Endothelial cell (in vitro differentiated cells): ENCODE measurements around the gene ZCWPW1. TPM values are rescaled to one million over a fixed set of nuclear protein-coding genes. Genes with fewer than 3 reads are reported as not detected.
A peak's percentile ranks its signal among the peaks of the same experiment; 100 is the strongest.

Experiments used
- DNase-seq: peaks from one replicate; pipeline ENCODE4 v3.0.0; 2021; ENCODE audit warnings: low spot score
- H3K27ac Mint-ChIP-seq: one replicate; pipeline ENCODE4 v1.8.0; 2021; ENCODE audit warnings: mixed read lengths, inconsistent platforms; ENCODE audit not compliant: unreplicated experiment
- H3K27me3 Mint-ChIP-seq: one replicate; pipeline ENCODE4 v1.8.0; 2021; ENCODE audit warnings: mild to moderate bottlenecking, moderate library complexity, mixed read lengths, inconsistent platforms; ENCODE audit not compliant: unreplicated experiment
- H3K36me3 Mint-ChIP-seq: one replicate; pipeline ENCODE4 v1.8.0; 2021; ENCODE audit warnings: mild to moderate bottlenecking, low read depth, mixed read lengths, inconsistent platforms; ENCODE audit not compliant: unreplicated experiment
- H3K4me1 Mint-ChIP-seq: one replicate; pipeline ENCODE4 v1.8.0; 2021; ENCODE audit warnings: mild to moderate bottlenecking, mixed read lengths, inconsistent platforms; ENCODE audit not compliant: unreplicated experiment
- H3K4me3 Mint-ChIP-seq: one replicate; pipeline ENCODE4 v1.8.0; 2021; ENCODE audit warnings: mild to moderate bottlenecking, mixed read lengths, inconsistent platforms; ENCODE audit not compliant: unreplicated experiment
- H3K9me3 Mint-ChIP-seq: one replicate; pipeline ENCODE4 v1.8.0; 2021; ENCODE audit warnings: mixed read lengths, inconsistent platforms; ENCODE audit not compliant: unreplicated experiment
- total RNA-seq: library from RNA; stranded (reverse); fragmentation: NEBNext Ultra II Directional; extraction: Animal tissue kit (Norgen Biotek cat#: 25700); gene quantifications from one replicate; pipeline ENCODE4 v1.2.1, GENCODE V29; 2021; ENCODE audit not compliant: unreplicated experiment
- TF ChIP-seq, protein P1 (sequence below): fragments of 200-600 bp; sonication (generic); IDR thresholded peaks from one replicate; pipeline ENCODE4 v1.5.0; 2021; ENCODE audit warnings: antibody characterized with exemption; ENCODE audit not compliant: unreplicated experiment

Gene ZCWPW1
- total RNA-seq, 1 donor from 2014 or later = 2.2 TPM

DNA sequence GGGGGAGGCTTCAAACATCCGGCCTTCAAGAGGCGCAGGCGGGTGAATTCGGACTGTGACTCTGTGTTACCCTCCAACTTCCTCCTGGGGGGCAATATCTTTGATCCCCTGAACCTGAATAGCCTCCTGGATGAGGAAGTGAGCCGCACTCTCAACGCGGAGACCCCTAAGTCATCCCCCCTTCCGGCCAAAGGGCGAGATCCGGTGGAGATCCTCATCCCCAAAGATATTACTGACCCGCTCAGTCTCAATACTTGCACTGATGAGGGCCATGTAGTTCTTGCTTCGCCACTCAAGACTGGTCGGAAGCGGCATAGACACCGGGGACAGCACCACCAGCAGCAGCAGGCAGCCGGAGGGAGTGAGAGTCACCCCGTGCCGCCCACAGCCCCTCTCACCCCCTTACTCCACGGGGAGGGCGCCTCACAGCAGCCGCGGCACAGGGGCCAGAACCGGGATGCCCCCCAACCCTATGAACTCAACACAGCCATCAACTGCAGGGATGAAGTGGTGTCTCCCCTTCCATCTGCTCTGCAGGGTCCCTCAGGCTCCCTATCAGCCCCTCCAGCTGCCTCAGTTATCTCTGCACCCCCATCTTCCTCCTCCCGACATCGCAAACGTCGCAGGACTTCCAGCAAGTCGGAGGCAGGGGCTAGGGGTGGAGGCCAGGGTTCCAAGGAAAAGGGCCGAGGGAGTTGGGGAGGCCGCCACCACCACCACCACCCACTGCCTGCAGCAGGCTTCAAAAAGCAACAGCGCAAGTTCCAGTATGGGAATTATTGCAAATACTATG lies 2.2 kb upstream of the ZCWPW1 start:
- H3K4me3 Mint-ChIP-seq = peak overlapping the region; percentile 94
- TF ChIP-seq, protein P1, sequence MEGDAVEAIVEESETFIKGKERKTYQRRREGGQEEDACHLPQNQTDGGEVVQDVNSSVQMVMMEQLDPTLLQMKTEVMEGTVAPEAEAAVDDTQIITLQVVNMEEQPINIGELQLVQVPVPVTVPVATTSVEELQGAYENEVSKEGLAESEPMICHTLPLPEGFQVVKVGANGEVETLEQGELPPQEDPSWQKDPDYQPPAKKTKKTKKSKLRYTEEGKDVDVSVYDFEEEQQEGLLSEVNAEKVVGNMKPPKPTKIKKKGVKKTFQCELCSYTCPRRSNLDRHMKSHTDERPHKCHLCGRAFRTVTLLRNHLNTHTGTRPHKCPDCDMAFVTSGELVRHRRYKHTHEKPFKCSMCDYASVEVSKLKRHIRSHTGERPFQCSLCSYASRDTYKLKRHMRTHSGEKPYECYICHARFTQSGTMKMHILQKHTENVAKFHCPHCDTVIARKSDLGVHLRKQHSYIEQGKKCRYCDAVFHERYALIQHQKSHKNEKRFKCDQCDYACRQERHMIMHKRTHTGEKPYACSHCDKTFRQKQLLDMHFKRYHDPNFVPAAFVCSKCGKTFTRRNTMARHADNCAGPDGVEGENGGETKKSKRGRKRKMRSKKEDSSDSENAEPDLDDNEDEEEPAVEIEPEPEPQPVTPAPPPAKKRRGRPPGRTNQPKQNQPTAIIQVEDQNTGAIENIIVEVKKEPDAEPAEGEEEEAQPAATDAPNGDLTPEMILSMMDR = no peak
- DNase-seq = no peak
- H3K27me3 Mint-ChIP-seq = peaks cover 27% of the 10 kb centered on the region
- H3K9me3 Mint-ChIP-seq = no peaks in the 10 kb centered on the region
- peaks cover 49% of the 10 kb centered on the region for H3K4me1 Mint-ChIP-seq
- H3K36me3 Mint-ChIP-seq = peaks cover 44% of the 10 kb centered on the region
- H3K27ac Mint-ChIP-seq = peak overlapping the region; percentile 91

DNA sequence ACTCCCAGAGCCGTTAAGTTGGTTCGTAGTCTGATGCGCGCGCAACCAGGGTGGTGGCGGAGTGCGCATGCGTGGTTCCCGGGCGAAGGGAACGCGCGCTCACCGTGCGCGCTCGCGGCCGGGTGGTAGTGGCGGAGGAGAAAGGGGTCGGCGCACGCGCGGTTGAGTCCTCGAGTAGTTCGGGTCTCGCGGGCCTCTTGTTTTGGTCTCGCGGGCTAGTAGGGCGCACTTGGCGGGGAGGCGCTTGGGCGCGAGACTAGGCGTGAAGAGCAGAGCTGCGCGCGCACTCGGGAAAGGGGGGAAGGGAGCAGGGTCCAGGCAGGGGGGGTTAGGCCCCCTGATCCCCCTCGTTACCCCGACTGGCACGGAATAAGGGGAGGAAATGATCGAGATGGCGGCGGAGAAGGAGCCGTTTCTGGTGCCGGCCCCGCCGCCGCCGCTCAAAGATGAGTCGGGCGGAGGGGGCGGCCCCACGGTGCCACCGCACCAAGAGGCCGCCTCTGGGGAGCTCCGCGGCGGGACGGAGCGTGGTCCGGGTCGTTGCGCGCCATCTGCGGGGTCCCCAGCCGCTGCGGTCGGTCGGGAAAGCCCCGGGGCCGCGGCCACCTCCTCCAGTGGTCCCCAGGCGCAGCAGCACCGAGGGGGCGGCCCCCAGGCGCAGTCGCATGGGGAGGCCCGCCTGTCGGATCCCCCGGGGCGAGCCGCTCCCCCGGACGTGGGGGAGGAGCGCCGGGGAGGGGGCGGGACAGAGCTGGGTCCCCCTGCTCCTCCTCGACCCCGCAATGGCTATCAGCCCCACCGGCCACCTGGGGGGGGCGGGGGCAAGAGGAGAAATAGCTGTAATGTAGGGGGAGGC lies 1.4 kb upstream of the ZCWPW1 start, which contains the start of gene MEPCE:
Gene MEPCE, plus strand, starts transcription at position 195 of the 856 bp plus-strand sequence. Its CDS starts 188 bp downstream, at position 383.
- H3K4me3 Mint-ChIP-seq = peak within 1 kb of the TSS; percentile 98
- H3K27me3 Mint-ChIP-seq = peaks cover 21% of the 10 kb centered on the region
- peaks cover 45% of the 10 kb centered on the region for H3K4me1 Mint-ChIP-seq
- H3K9me3 Mint-ChIP-seq = no peaks in the 10 kb centered on the region
- TF ChIP-seq, protein P1 = no peak
- H3K27ac Mint-ChIP-seq = peak within 1 kb of the TSS; percentile 100
- H3K36me3 Mint-ChIP-seq = peaks cover 38% of the 10 kb centered on the region
- DNase-seq = peak; percentile 98

DNA sequence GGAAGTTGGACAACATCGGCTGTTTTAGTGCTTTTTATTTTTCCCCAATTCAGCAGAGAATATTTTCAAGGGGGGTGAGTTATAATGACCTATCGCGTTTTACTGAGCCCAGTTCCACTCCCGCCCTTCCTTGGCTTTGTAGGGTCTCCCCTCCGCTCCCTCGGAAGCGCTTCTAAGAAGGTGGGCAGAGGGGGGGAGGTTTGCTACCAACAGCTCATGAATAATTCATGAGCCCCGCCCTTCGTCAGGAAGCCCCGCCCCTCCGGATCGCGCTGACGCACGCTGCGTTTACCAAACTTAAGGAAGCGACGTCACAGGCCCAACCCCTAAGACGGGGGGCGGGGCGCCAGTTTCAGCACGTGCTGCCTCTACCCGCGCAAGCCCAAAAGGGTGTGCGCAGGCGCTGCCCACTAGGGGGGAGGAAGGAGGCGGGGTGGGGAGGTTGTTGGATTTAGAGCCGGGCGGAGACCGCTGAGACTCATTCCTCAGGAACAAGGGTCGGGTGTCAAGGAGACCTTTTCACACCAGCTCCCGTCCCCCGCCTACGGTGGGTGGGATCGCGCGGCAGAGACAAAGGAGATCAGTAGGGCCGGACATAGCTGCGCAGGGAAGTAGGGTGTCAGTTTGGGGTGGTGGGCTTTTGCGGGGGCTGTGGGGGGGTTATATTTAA lies 599 bp upstream of the ZCWPW1 start:
- TF ChIP-seq, protein P1 = no peak
- Mint-ChIP-seq H3K27me3 (peaks cover 19% of the 10 kb centered on the region), H3K36me3 (peaks cover 31% of the 10 kb centered on the region), H3K4me1 (peaks cover 37% of the 10 kb centered on the region), H3K27ac (peak overlapping the region; percentile 100), H3K4me3 (peak overlapping the region; percentile 98), H3K9me3 (no peaks in the 10 kb centered on the region)
- peak; percentile 100 for DNase-seq

DNA sequence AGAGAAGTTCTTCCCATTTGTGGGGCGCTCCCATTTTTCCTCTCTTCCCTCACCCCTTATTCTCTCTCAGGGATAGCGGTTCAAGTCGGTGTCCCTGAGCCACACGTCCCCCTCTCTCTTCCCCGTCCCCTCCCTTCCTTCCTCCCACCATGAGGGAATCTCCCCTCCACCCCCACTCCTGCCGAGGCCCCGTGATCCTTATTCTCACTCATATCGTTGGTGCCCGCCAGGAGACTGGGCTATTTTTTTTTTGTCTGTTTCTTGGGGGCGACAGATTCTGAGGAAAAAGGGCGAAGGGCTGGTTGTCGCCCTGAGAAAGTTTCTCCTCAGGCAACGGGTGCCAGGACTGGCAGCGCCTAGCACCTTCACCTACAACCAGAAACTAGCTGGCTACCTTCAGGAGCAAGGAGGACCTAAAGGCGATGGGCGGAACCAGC lies 723 bp downstream of the ZCWPW1 start:
- H3K36me3 Mint-ChIP-seq = peaks cover 19% of the 10 kb centered on the region
- no peak for DNase-seq
- no peaks in the 10 kb centered on the region for H3K9me3 Mint-ChIP-seq
- peaks cover 25% of the 10 kb centered on the region for H3K4me1 Mint-ChIP-seq
- peaks cover 19% of the 10 kb centered on the region for H3K27me3 Mint-ChIP-seq
- TF ChIP-seq, protein P1 = no peak
- no peak overlapping the region for H3K4me3 Mint-ChIP-seq
- H3K27ac Mint-ChIP-seq = peak overlapping the region; percentile 100
